ENCODE measurements around the gene MAST2. TPM values are rescaled to one million over a fixed set of nuclear protein-coding genes. Genes with fewer than 3 reads are reported as not detected.

Gene MAST2
- total and polyA plus RNA-seq, 2 of the 13 experiments (the other 11 are each of a cell fraction or from before 2014, with no cell fraction given): 15.3 to 23.0 TPM

GRCh38 chr1:45979074-45979777 is 175.8 kb downstream of the MAST2 start (continued):
- TF ChIP-seq ARID5B (CRISPR knock-in tag; IDR thresholded peaks at IDR 0.05) (peak; percentile 87), PAXIP1 (CRISPR knock-in tag; conservative IDR thresholded peaks at IDR 0.05) (peak; percentile 91), FOSL1 (CRISPR knock-in tag; IDR thresholded peaks at IDR 0.05; ENCODE audit: borderline replicate concordance) (peak; percentile 91), JUND (CRISPR knock-in tag; IDR thresholded peaks at IDR 0.05) (peak; percentile 94), ZSCAN31 (CRISPR knock-in tag; IDR thresholded peaks at IDR 0.05; ENCODE audit: low read depth) (0 out of 2 replicates have a peak, but pooled peaks have one; percentile 28), NFIB (CRISPR knock-in tag; IDR thresholded peaks at IDR 0.05; ENCODE audit: borderline replicate concordance) (no peak), ZNF280D (CRISPR knock-in tag; IDR thresholded peaks at IDR 0.05) (no peak), ZNF619 (CRISPR knock-in tag; IDR thresholded peaks at IDR 0.05) (no peak), ZNF713 (CRISPR knock-in tag; IDR thresholded peaks at IDR 0.05) (no peak), AHDC1 (CRISPR knock-in tag; IDR thresholded peaks at IDR 0.05; ENCODE audit: borderline replicate concordance) (peak; percentile 86; the same call in 1 of the 2 replicates), ZBTB8A (CRISPR knock-in tag; IDR thresholded peaks at IDR 0.05; ENCODE audit: borderline replicate concordance, low read depth) (no peak)

Data from HepG2 (cell line).